Neural progenitor cell (in vitro differentiated cells): ENCODE results near the gene RUSC2. TPM values are rescaled to one million over a fixed set of nuclear protein-coding genes. Genes with fewer than 3 reads are reported as not detected.

ENCODE experiments used
- DNase-seq: peaks from one replicate; pipeline ENCODE4 v3.0.0-alpha.2; 2016; ENCODE audit warnings: low spot score
- H2AFZ ChIP-seq: fragments of 200-600 bp; sonication (generic); replicated peaks from 2 replicates; pipeline ENCODE4 v1.6.1; 2016; ENCODE audit warnings: antibody characterized with exemption
- H3F3A ChIP-seq: fragments of 200-600 bp; sonication (generic); 2 replicates; pipeline ENCODE4 v1.6.1; 2016; ENCODE audit warnings: antibody characterized with exemption, low read depth
- H3K27ac ChIP-seq: fragments of 200-600 bp; sonication (generic); 2 replicates; pipeline ENCODE4 v1.5.1; 2016; ENCODE audit warnings: mild to moderate bottlenecking
- H3K27me3 ChIP-seq: fragments of 200-600 bp; sonication (generic); 2 replicates; pipeline ENCODE4 v1.6.1; 2016; ENCODE audit warnings: mild to moderate bottlenecking, moderate library complexity
- H3K36me3 ChIP-seq: fragments of 200-600 bp; sonication (generic); 2 replicates; pipeline ENCODE4 v1.5.1; 2016
- H3K4me1 ChIP-seq: fragments of 200-600 bp; sonication (generic); 2 replicates; pipeline ENCODE4 v1.6.1; 2016; ENCODE audit warnings: mixed run types
- H3K4me2 ChIP-seq: fragments of 200-600 bp; sonication (generic); 2 replicates; pipeline ENCODE4 v1.6.1; 2016
- H3K4me3 ChIP-seq: fragments of 200-600 bp; sonication (generic); 2 replicates; pipeline ENCODE4 v1.5.1; 2016
- H3K79me2 ChIP-seq: fragments of 200-600 bp; sonication (generic); 2 replicates; pipeline ENCODE4 v1.6.1; 2016; ENCODE audit warnings: low read depth
- H3K9ac ChIP-seq: fragments of 200-600 bp; sonication (generic); 2 replicates; pipeline ENCODE4 v1.6.1; 2016
- H3K9me3 ChIP-seq: fragments of 200-600 bp; sonication (generic); 2 replicates; pipeline ENCODE4 v1.5.1; 2016; ENCODE audit warnings: low read depth
- H4K20me1 ChIP-seq: fragments of 200-600 bp; sonication (generic); 2 replicates; pipeline ENCODE4 v1.6.1; 2016; ENCODE audit warnings: low read depth
- H3K27ac Mint-ChIP-seq: 3 replicates; pipeline ENCODE4 v1.8.0; 2021; ENCODE audit warnings: mixed read lengths
- H3K27me3 Mint-ChIP-seq: 2 replicates; pipeline ENCODE4 v1.8.0; 2022; ENCODE audit warnings: low read depth, mild to moderate bottlenecking, inconsistent platforms, moderate library complexity, mixed read lengths; ENCODE audit not compliant: insufficient read depth
- H3K36me3 Mint-ChIP-seq: 3 replicates; pipeline ENCODE4 v1.8.0; 2021; ENCODE audit warnings: mixed read lengths
- H3K4me1 Mint-ChIP-seq: 3 replicates; pipeline ENCODE4 v1.8.0; 2021; ENCODE audit warnings: mixed read lengths
- H3K4me3 Mint-ChIP-seq: 3 replicates; pipeline ENCODE4 v1.8.0; 2021; ENCODE audit warnings: mild to moderate bottlenecking, moderate library complexity, mixed read lengths
- H3K9me3 Mint-ChIP-seq: 3 replicates; pipeline ENCODE4 v1.8.0; 2020; ENCODE audit warnings: mixed read lengths
- CTCF ChIP-seq: fragments of 200-600 bp; sonication (generic); IDR thresholded peaks from 2 replicates; pipeline ENCODE4 v1.5.1; 2017; ENCODE audit warnings: antibody characterized with exemption, mild to moderate bottlenecking
- EZH2 ChIP-seq: fragments of 200-600 bp; sonication (generic); IDR thresholded peaks from 2 replicates; pipeline ENCODE4 v1.6.1; 2017; ENCODE audit warnings: antibody characterized with exemption, mild to moderate bottlenecking, moderate library complexity
- EZH2phosphoT487 ChIP-seq: fragments of 200-600 bp; sonication (generic); IDR thresholded peaks from 2 replicates; pipeline ENCODE4 v1.6.1; 2017; ENCODE audit warnings: antibody characterized with exemption
- total RNA-seq: library from RNA; depleted of rRNA; stranded (reverse); fragments of >200 nt; gene quantifications from 2 replicates; pipeline ENCODE4 v1.2.3, GENCODE V29; 2015; ENCODE audit warnings: low replicate concordance

RUSC2 gene
- total RNA-seq, 1 donor from 2014 or later: 3.5 TPM

DNA sequence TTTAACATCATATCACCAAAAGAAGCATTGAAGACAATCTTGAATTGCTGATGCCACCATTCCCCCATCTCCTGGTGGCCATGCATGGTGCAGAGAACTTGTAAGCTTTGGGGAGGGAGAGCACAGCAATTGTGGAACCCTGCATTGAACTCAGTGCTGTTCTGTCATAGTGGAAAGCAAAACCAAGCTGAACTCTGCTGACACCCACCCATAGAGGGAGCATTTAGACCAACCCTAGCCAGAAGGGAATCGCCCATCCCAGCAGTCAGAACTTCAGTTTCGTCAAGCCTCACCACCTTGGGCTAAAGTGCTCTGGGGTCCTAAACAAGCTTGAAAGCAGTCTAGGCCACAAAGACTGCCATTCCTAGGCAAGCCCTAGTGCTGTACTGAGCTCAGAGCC lies 37.4 kb upstream of the RUSC2 start:
- no peaks in the 10 kb centered on the region for H3K9me3 ChIP-seq
- H3K4me2 ChIP-seq: no peak overlapping the region
- H3K36me3 ChIP-seq: no peaks in the 10 kb centered on the region
- Mint-ChIP-seq H3K36me3 (no peaks in the 10 kb centered on the region), H3K27ac (no peak overlapping the region), H3K4me3 (no peak overlapping the region), H3K27me3 (peaks cover 6% of the 10 kb centered on the region), H3K4me1 (no peaks in the 10 kb centered on the region), H3K9me3 (peaks cover 13% of the 10 kb centered on the region)
- H3K79me2 ChIP-seq: no peaks in the 10 kb centered on the region
- TF ChIP-seq EZH2 (no peak), CTCF (peak; percentile 19)
- DNase-seq: no peak
- H3K27me3 ChIP-seq: peaks cover 39% of the 10 kb centered on the region
- H3K9ac ChIP-seq: no peak overlapping the region
- H3K27ac ChIP-seq: no peak overlapping the region
- H3K4me3 ChIP-seq: no peak overlapping the region
- H3F3A ChIP-seq: no peaks in the 10 kb centered on the region
- no peak overlapping the region for H2AFZ ChIP-seq
- peaks cover 10% of the 10 kb centered on the region for H3K4me1 ChIP-seq
- no peaks in the 10 kb centered on the region for H4K20me1 ChIP-seq

DNA sequence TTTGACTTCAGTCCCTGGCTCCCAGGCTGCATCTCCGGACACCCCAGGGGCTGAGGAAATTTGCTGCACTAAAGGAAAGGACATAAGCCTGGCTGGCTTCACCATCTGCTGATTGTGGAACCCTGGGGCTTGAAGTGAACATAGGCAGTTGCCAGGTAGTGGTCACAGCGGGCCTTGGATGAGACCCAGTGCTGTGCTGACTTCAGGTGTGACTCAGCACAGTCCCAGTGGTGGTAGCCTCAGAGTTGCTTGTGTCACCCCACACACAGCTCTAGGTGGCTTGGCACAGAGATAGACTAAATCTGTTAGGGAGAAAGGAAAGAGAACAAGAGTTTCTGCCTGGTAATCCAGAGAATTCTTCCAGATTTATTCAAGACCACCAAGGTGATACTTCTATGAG lies 36.1 kb upstream of the RUSC2 start:
- no peaks in the 10 kb centered on the region for H3K36me3 Mint-ChIP-seq

GRCh38 chr9:35464141-35465025 lies 25.5 kb upstream of the RUSC2 start:
- Histone ChIP-seq H3K4me1 (no peaks in the 10 kb centered on the region), H3F3A (no peaks in the 10 kb centered on the region), H4K20me1 (no peaks in the 10 kb centered on the region), H3K9ac (no peak overlapping the region), H2AFZ (no peak overlapping the region), H3K4me2 (no peak overlapping the region), H3K4me3 (no peak overlapping the region), H3K36me3 (no peaks in the 10 kb centered on the region), H3K9me3 (no peaks in the 10 kb centered on the region), H3K27me3 (no peaks in the 10 kb centered on the region), H3K79me2 (no peaks in the 10 kb centered on the region), H3K27ac (no peak overlapping the region)
- no peaks in the 10 kb centered on the region for H3K36me3 Mint-ChIP-seq
- peaks cover 6% of the 10 kb centered on the region for H3K9me3 Mint-ChIP-seq
- no peak for DNase-seq
- peaks cover 8% of the 10 kb centered on the region for H3K27me3 Mint-ChIP-seq
- H3K4me1 Mint-ChIP-seq: no peaks in the 10 kb centered on the region
- TF ChIP-seq EZH2 (no peak), CTCF (no peak), EZH2phosphoT487 (no peak)
- H3K27ac Mint-ChIP-seq: no peak overlapping the region
- H3K4me3 Mint-ChIP-seq: no peak overlapping the region

More for the DNA sequence above, 36.1 kb upstream of the RUSC2 start:
- no peak for DNase-seq
- Histone ChIP-seq H4K20me1 (no peaks in the 10 kb centered on the region), H3K27me3 (peaks cover 26% of the 10 kb centered on the region), H2AFZ (no peak overlapping the region), H3K4me1 (peaks cover 10% of the 10 kb centered on the region), H3K4me3 (no peak overlapping the region), H3K9ac (no peak overlapping the region), H3K79me2 (no peaks in the 10 kb centered on the region), H3K27ac (no peak overlapping the region), H3K9me3 (no peaks in the 10 kb centered on the region), H3F3A (no peaks in the 10 kb centered on the region), H3K36me3 (no peaks in the 10 kb centered on the region), H3K4me2 (no peak overlapping the region)
- no peaks in the 10 kb centered on the region for H3K4me1 Mint-ChIP-seq
- TF ChIP-seq EZH2phosphoT487 (no peak), CTCF (no peak), EZH2 (no peak)
- H3K4me3 Mint-ChIP-seq: no peak overlapping the region
- H3K27ac Mint-ChIP-seq: no peak overlapping the region
- peaks cover 13% of the 10 kb centered on the region for H3K9me3 Mint-ChIP-seq
- peaks cover 6% of the 10 kb centered on the region for H3K27me3 Mint-ChIP-seq
